Measurements from ENCODE around the gene RFX7.

The RFX7 gene

GRCh38 chr15:56038707-56039106 is 205.0 kb downstream of the RFX7 start:
- Histone ChIP-seq H3K27ac (no peak overlapping the region), H3K9me3 (no peaks in the 10 kb centered on the region), H3K4me3 (ENCODE audit: low read depth in 1 of 2, low read length in 1 of 2) (no peak overlapping the region), H3K4me1 (ENCODE audit: control insufficient read depth in 1 of 2, insufficient read depth in 1 of 2, low read depth in 1 of 2, low read length in 1 of 2) (no peaks in the 10 kb centered on the region), H3K27me3 (no peaks in the 10 kb centered on the region), H3K36me3 (no peaks in the 10 kb centered on the region)
- no peak for TF ChIP-seq CTCF (IDR thresholded peaks at IDR 0.05)

- Histone ChIP-seq H3K36me3 (no peaks in the 10 kb centered on the region), H3K9me3 (no peaks in the 10 kb centered on the region), H3K4me3 (ENCODE audit: low read depth in 1 of 2, low read length in 1 of 2) (no peak overlapping the region), H3K27ac (no peak overlapping the region), H3K27me3 (no peaks in the 10 kb centered on the region), H3K4me1 (ENCODE audit: control insufficient read depth in 1 of 2, insufficient read depth in 1 of 2, low read depth in 1 of 2, low read length in 1 of 2) (no peaks in the 10 kb centered on the region)
- TF ChIP-seq CTCF (IDR thresholded peaks at IDR 0.05), result no peak
Observed at GRCh38 chr15:56038015-56038414, 205.7 kb downstream of the RFX7 start.
